ENCODE results near the gene SAA1.
A peak's percentile ranks its signal among the peaks of the same experiment; 100 is the strongest.
"Not testable (repeated sequence)": the region's sequence is repeated elsewhere in the genome, so short reads cannot be mapped to it uniquely, and the experiment has no call there.

SAA1 gene

GRCh38 chr11:18264677-18265555, 1.1 kb upstream of the SAA1 start:
- Histone ChIP-seq H3K27ac (replicated peaks) (no peak overlapping the region), H3K4me3 (replicated peaks; ENCODE audit: insufficient read depth, low read length) (no peak overlapping the region), H3K27me3 (ENCODE audit: insufficient read depth, poor library complexity, severe bottlenecking) (peaks cover 2% of the 10 kb centered on the region)
- TF ChIP-seq GABPA (IDR thresholded peaks at IDR 0.05; ENCODE audit: low read depth) = no peak
- no peak for TF ChIP-seq POLR2AphosphoS5 (IDR thresholded peaks at IDR 0.05; ENCODE audit: low read depth)
- TF ChIP-seq SPI1 (IDR thresholded peaks at IDR 0.05; ENCODE audit: borderline replicate concordance, low read depth) = 0 out of 2 replicates have a peak, but pooled peaks have one; percentile 9
- TF ChIP-seq CTCF (IDR thresholded peaks at IDR 0.05; ENCODE audit: insufficient read depth, low read length) = no peak
- TF ChIP-seq REST (IDR thresholded peaks at IDR 0.05; ENCODE audit: insufficient replicate concordance, low read depth) = no peak
- DNase-seq (ENCODE audit: low read depth in 1 of 2, low spot score in 1 of 2) = no peak

GRCh38 chr11:18267335-18268133, 1.5 kb downstream of the SAA1 start:
- H3K4me3 ChIP-seq (replicated peaks; ENCODE audit: insufficient read depth, low read length); H3K27me3 ChIP-seq (ENCODE audit: insufficient read depth, poor library complexity, severe bottlenecking); DNase-seq (ENCODE audit: low read depth in 1 of 2, low spot score in 1 of 2); H3K27ac ChIP-seq (replicated peaks): not testable (repeated sequence)

- not testable (repeated sequence) for H3K27ac ChIP-seq (replicated peaks); DNase-seq (ENCODE audit: low read depth in 1 of 2, low spot score in 1 of 2); H3K4me3 ChIP-seq (replicated peaks; ENCODE audit: insufficient read depth, low read length); H3K27me3 ChIP-seq (ENCODE audit: insufficient read depth, poor library complexity, severe bottlenecking)
Observed at GRCh38 chr11:18269252-18269651, 3.2 kb downstream of the SAA1 start.

GRCh38 chr11:18270102-18270501, 4.0 kb downstream of the SAA1 start:
- TF ChIP-seq GABPA (IDR thresholded peaks at IDR 0.05; ENCODE audit: low read depth) (no peak), SPI1 (IDR thresholded peaks at IDR 0.05; ENCODE audit: borderline replicate concordance, low read depth) (no peak), REST (IDR thresholded peaks at IDR 0.05; ENCODE audit: insufficient replicate concordance, low read depth) (no peak), POLR2AphosphoS5 (IDR thresholded peaks at IDR 0.05; ENCODE audit: low read depth) (no peak), CTCF (IDR thresholded peaks at IDR 0.05; ENCODE audit: insufficient read depth, low read length) (no peak)
- DNase-seq (ENCODE audit: low read depth in 1 of 2, low spot score in 1 of 2) = no peak

More at GRCh38 chr11:18270102-18270501, 4.0 kb downstream of the SAA1 start:
- Histone ChIP-seq H3K27ac (replicated peaks) (no peak overlapping the region), H3K4me3 (replicated peaks; ENCODE audit: insufficient read depth, low read length) (no peak overlapping the region), H3K27me3 (ENCODE audit: insufficient read depth, poor library complexity, severe bottlenecking) (no peaks in the 10 kb centered on the region)
